SU-DHL-6 (cell line): ENCODE data around the gene CNTN4.

Source experiments
- H2AFZ ChIP-seq: fragments of 200-600 bp; sonication (generic); 2 replicates; pipeline ENCODE4 v1.6.1; 2014; ENCODE audit warnings: low read depth, mild to moderate bottlenecking, moderate library complexity, mixed read lengths, antibody characterized with exemption, low read length; ENCODE audit not compliant: severe bottlenecking
- H3F3A ChIP-seq: fragments of 200-600 bp; shearing (Covaris generic); 2 replicates; pipeline ENCODE4 v1.6.0; 2016; ENCODE audit warnings: antibody characterized with exemption, mild to moderate bottlenecking; ENCODE audit not compliant: insufficient read depth
- H3K27ac ChIP-seq: fragments of 200-600 bp; sonication (generic); 2 replicates; pipeline ENCODE4 v1.5.1; 2016; ENCODE audit warnings: low read depth, mild to moderate bottlenecking, low read length, moderate library complexity, mixed read lengths
- H3K27me3 ChIP-seq: fragments of 200-600 bp; sonication (generic), shearing (Covaris generic); 2 replicates; pipeline ENCODE4 v1.6.0; 2014; ENCODE audit warnings: mild to moderate bottlenecking, low read length
- H3K36me3 ChIP-seq: fragments of 200-600 bp; sonication (generic); 2 replicates; pipeline ENCODE4 v1.6.1; 2014; ENCODE audit warnings: mild to moderate bottlenecking, low read length, mixed read lengths
- H3K4me2 ChIP-seq: fragments of 300-600, 200-600 bp; shearing (Covaris generic), sonication (generic); 2 replicates; pipeline ENCODE4 v1.6.0; 2014; ENCODE audit warnings: low read length, low read depth, mild to moderate bottlenecking; ENCODE audit not compliant: poor library complexity, severe bottlenecking
- H3K4me3 ChIP-seq: fragments of 200-600 bp; sonication (generic); 2 replicates; pipeline ENCODE4 v1.5.1; 2014; ENCODE audit warnings: antibody characterized with exemption, low read length, mild to moderate bottlenecking, mixed read lengths; ENCODE audit not compliant: insufficient read depth, poor library complexity, severe bottlenecking
- H3K79me2 ChIP-seq: fragments of 200-600 bp; sonication (generic); 2 replicates; pipeline ENCODE4 v1.6.1; 2014; ENCODE audit warnings: mild to moderate bottlenecking, low read length, moderate library complexity; ENCODE audit not compliant: insufficient read depth
- H3K9ac ChIP-seq: fragments of 200-600 bp; sonication (generic); 2 replicates; pipeline ENCODE4 v1.7.0; 2014; ENCODE audit warnings: mild to moderate bottlenecking, low read length
- H3K9me2 ChIP-seq: fragments of 200-600 bp; sonication (generic); replicated peaks from 2 replicates; pipeline ENCODE4 v1.6.1; 2014; ENCODE audit warnings: low read length; ENCODE audit not compliant: insufficient read depth
- H3K9me3 ChIP-seq: fragments of 200-600 bp; sonication (generic); 2 replicates; pipeline ENCODE4 v1.6.1; 2014; ENCODE audit warnings: low read length, mixed read lengths; ENCODE audit not compliant: insufficient read depth
- H4K20me1 ChIP-seq: fragments of 200-600 bp; sonication (generic); 2 replicates; pipeline ENCODE4 v1.6.1; 2014; ENCODE audit warnings: low read depth, mild to moderate bottlenecking, antibody characterized with exemption, low read length, moderate library complexity, mixed read lengths
- CTCF ChIP-seq: fragments of 200-600 bp; sonication (generic); IDR thresholded peaks from one replicate; pipeline ENCODE4 v1.5.1; 2017; ENCODE audit warnings: antibody characterized with exemption, mild to moderate bottlenecking, low read length, moderate library complexity; ENCODE audit not compliant: insufficient read depth, poor library complexity, severe bottlenecking
- EZH2phosphoT487 ChIP-seq: fragments of 200-600 bp; sonication (generic), shearing (Covaris generic); conservative IDR thresholded peaks from 2 replicates; pipeline ENCODE4 v1.6.1; 2018; ENCODE audit warnings: mild to moderate bottlenecking, antibody characterized with exemption, low read length, moderate library complexity, mixed read lengths

CNTN4 gene

GRCh38 chr3:2567451-2567850, 468.8 kb downstream of the CNTN4 start:
- Histone ChIP-seq H3K9me3 (no peaks in the 10 kb centered on the region), H3K27me3 (no peaks in the 10 kb centered on the region), H2AFZ (no peak overlapping the region), H3K4me3 (no peak overlapping the region), H3K9me2 (no peaks in the 10 kb centered on the region), H4K20me1 (no peaks in the 10 kb centered on the region), H3K9ac (no peak overlapping the region), H3K27ac (no peak overlapping the region), H3K36me3 (no peaks in the 10 kb centered on the region), H3K4me2 (no peak overlapping the region), H3F3A (no peaks in the 10 kb centered on the region), H3K79me2 (no peaks in the 10 kb centered on the region)
- TF ChIP-seq CTCF (no peak), EZH2phosphoT487 (no peak)

GRCh38 chr3:2568156-2568555, 469.5 kb downstream of the CNTN4 start:
- H3K27me3 ChIP-seq, result no peaks in the 10 kb centered on the region
- H4K20me1 ChIP-seq, result no peaks in the 10 kb centered on the region
- H3K9ac ChIP-seq, result no peak overlapping the region
- H3K27ac ChIP-seq, result no peak overlapping the region
- no peaks in the 10 kb centered on the region for H3K9me2 ChIP-seq
- no peaks in the 10 kb centered on the region for H3K79me2 ChIP-seq
- no peaks in the 10 kb centered on the region for H3K9me3 ChIP-seq
- no peak for TF ChIP-seq CTCF
- no peak for TF ChIP-seq EZH2phosphoT487
- H3K36me3 ChIP-seq, result no peaks in the 10 kb centered on the region
- no peaks in the 10 kb centered on the region for H3F3A ChIP-seq
- H2AFZ ChIP-seq, result no peak overlapping the region
- H3K4me3 ChIP-seq, result no peak overlapping the region
- no peak overlapping the region for H3K4me2 ChIP-seq

GRCh38 chr3:2568929-2569328, 470.3 kb downstream of the CNTN4 start:
- Histone ChIP-seq H3F3A (no peaks in the 10 kb centered on the region), H3K79me2 (no peaks in the 10 kb centered on the region), H3K4me3 (no peak overlapping the region), H3K4me2 (no peak overlapping the region), H3K36me3 (no peaks in the 10 kb centered on the region), H3K9ac (no peak overlapping the region), H2AFZ (no peak overlapping the region), H3K27me3 (no peaks in the 10 kb centered on the region), H4K20me1 (no peaks in the 10 kb centered on the region), H3K27ac (no peak overlapping the region), H3K9me2 (no peaks in the 10 kb centered on the region), H3K9me3 (no peaks in the 10 kb centered on the region)
- TF ChIP-seq EZH2phosphoT487, result no peak
- no peak for TF ChIP-seq CTCF

GRCh38 chr3:2577571-2577970, 478.9 kb downstream of the CNTN4 start:
- Histone ChIP-seq H4K20me1 (no peaks in the 10 kb centered on the region), H3K27me3 (no peaks in the 10 kb centered on the region), H3K4me2 (no peak overlapping the region), H3K36me3 (no peaks in the 10 kb centered on the region), H3K9me3 (no peaks in the 10 kb centered on the region), H3K79me2 (no peaks in the 10 kb centered on the region), H3K4me3 (no peak overlapping the region), H3K9me2 (no peaks in the 10 kb centered on the region), H3F3A (no peaks in the 10 kb centered on the region), H3K27ac (no peak overlapping the region), H3K9ac (no peak overlapping the region), H2AFZ (no peak overlapping the region)
- TF ChIP-seq CTCF (no peak), EZH2phosphoT487 (no peak)
